Measurements from ENCODE around the gene KDM4C.

GRCh38 chr9:6887051-6887450 lies 129.3 kb downstream of the KDM4C start:
- no peak for TF ChIP-seq CTCF (IDR thresholded peaks at IDR 0.05; ENCODE audit: insufficient read depth, low read depth, low read length)
- no peak for TF ChIP-seq EZH2 (IDR thresholded peaks at IDR 0.05; ENCODE audit: insufficient read depth, low read length)
